WI38 (cell line): ENCODE data around the gene FAM117B.

Source experiments
- H3K4me3 ChIP-seq: 2 replicates; pipeline ENCODE4 v1.5.1; 2011; ENCODE audit warnings: low read depth, mild to moderate bottlenecking, control low read depth, low read length
- CTCF ChIP-seq: IDR thresholded peaks from 2 replicates; pipeline ENCODE4 v1.5.1; 2012; ENCODE audit warnings: low read depth, mild to moderate bottlenecking, control low read depth, low read length

FAM117B gene

GRCh38 chr2:202815548-202816360, 181.0 kb downstream of the FAM117B start:
- TF ChIP-seq CTCF = no peak
- no peak overlapping the region for H3K4me3 ChIP-seq

DNA sequence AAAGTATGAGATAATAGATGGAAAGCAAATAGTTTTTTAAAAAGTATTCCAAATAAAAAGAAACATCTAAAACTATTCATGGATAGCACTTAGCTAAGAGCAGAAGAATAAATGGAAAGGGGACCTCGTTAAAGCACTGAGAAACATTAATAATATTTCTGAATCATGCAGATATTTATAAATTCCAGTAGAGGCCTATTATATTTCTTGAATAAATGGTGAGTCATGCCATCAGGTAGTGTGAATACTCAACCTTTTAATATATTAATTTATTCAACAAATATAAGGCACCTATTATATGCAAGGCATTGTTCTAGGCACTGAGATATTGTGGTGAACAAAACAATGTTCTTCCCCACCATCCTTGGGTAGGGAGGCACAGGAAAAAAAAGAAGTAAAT, 183.0 kb downstream of the FAM117B start:
- TF ChIP-seq CTCF = no peak
- H3K4me3 ChIP-seq = no peak overlapping the region

GRCh38 chr2:202818321-202818720, 183.6 kb downstream of the FAM117B start:
- no peak for TF ChIP-seq CTCF
- H3K4me3 ChIP-seq = no peak overlapping the region
